Ecto neural progenitor cell (in vitro differentiated cells): ENCODE data around the gene RIN3.

Source experiments
- DNase-seq: peaks from one replicate; pipeline ENCODE4 v3.0.0-alpha.2; 2018; ENCODE audit warnings: low spot score

Gene RIN3

DNA sequence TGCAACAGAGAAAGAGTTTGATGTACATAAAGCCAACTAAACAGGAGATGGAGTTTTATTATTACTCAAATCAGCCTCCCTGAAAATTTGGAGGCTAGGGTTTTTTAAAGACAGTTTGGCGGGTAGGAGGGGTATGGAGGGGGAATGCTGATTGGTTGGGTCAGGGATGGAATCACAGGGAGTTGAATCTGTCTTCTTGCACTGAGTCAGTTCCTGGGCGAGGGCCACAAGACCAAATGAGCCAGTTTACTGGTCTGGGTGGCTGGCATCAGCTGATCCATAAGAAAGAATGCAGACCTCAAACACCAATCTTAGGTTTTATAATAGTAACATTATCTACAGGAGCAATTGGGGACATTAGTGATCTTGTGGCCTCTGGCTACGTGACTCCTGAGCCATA lies 64.9 kb downstream of the RIN3 start:
- no peak for DNase-seq

DNA sequence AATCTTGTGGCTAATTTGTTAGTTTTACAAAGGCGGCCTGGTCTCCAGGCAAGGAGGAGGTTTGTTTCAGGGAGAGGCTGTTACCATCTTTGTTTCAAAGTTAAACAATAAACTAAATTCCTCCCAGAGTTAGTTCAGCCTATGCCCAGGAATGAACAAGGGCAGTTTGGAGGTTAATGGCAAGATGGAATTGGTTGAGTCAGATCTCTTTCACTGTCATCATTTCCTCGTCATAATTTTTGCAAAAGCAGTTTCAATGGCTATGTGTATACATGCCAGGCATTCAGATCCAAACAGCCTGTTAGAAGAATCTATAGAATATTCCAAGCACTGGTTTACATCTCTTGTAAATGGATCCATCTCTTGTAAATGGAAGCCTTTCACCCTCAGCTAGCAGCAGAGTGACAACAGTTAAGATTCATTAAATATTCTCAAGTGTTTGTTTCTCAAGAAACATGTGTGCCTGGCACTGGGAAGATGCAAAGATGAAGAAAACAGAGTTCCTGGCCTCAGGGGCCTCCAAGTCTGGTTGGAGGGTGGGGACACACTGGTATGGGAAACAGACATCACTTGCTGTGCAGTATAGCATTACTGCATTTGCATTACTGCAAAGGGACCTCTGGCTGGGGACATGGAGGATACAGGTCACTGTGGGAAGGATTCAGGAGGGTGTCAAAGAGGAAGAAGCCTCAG lies 65.8 kb downstream of the RIN3 start:
- DNase-seq = no peak

DNA sequence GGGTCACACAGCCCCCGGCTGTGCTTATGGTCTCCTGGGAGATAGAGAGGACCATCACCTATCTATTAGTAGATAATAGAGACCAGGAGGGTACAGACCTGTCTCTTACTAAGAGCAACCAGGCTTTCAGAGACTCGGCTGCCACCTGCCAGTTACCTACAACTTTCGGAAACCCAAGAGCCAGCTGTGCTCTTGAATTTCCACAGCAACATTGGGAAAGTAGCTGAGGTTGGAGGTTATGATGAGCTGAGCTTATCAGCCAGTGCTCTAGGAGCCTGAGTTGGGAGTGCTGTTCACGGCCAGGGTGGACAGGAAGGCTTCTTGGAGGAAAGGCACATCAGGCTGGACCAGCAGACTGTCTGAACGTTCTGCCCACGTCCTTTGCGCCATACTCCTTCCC lies 67.6 kb downstream of the RIN3 start:
- no peak for DNase-seq

DNA sequence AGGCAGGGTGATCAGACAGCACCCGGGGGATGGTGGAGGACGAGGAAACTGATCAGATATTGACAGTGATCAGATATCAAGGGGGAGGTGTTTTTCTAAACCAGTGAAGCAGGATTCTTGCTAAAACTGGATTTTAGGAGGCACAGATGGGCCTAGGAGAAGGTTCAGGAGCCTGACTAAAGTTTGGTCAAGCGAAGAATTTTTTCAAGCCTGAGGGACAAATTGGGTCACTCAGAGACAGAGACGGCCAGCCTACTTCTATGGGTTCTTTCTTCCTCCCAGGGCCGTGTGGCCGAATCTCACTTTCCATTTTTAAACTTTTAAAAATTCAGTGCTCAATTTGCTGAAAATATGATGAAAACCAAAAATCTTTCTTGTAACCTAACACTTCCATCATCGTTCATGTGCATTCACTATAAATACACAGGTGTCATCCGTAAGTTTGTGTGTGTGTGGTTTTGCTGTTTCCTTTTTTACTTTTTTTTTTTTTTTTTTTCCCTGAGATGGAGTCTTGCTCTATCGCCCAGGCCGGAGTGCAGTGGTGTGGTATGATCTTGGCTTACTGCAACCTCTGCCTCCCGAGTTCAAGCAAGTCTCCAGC lies 68.5 kb downstream of the RIN3 start:
- DNase-seq = no peak

DNA sequence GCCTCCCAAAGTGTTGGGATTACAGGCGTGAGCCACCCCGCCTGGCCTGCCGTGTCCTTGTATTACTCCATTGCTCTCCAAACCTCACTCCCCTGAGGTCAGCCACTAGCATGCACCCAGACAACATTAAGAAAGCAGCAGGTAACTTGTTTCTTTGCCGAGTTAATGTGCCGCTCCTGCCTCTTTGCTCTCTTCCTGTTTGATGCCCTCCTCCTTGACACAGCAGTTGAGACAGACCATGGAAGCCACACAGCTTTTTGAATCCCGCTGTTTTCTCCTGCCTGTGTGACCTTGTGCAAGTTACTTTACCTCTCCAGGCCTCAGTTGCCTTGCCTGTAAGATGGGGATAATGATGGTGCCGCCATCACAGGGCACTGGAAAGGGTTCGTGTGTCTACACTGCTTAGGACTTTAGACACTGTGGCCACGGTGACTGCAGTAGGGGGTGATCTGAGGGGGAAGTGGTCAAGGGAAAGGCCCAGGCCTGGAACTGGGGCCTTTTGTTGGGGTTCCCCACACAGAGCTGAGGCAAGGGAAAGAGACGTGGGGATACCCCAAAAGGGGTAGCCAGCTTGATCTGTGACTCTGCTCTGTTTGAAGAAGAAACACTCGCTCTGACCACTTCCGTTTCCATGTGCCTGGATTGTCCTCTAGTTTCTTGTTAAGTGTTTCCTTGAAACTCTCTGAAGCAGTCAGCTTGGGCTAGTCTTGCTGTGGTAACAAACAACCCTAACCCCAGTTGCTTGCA lies 69.3 kb downstream of the RIN3 start:
- no peak for DNase-seq

DNA sequence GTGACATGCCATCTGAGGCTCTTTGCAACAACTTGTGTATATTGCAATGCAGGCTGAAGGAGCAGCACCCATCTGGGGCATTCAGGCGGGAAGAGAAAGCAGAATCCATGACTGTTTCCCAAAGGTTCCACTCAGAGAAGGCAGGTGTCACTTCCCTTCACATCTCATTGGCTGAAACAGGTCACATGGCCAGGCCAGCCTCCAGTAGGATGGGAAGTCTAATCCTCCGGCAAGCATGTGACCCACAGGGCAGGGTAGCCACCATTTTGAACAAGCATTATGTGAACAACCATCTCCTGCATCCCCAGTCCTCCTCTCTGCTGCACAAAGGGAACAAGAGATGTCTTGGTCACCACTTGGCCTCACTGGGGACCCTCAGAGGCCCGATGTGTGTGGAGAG lies 70.6 kb downstream of the RIN3 start:
- DNase-seq = no peak

DNA sequence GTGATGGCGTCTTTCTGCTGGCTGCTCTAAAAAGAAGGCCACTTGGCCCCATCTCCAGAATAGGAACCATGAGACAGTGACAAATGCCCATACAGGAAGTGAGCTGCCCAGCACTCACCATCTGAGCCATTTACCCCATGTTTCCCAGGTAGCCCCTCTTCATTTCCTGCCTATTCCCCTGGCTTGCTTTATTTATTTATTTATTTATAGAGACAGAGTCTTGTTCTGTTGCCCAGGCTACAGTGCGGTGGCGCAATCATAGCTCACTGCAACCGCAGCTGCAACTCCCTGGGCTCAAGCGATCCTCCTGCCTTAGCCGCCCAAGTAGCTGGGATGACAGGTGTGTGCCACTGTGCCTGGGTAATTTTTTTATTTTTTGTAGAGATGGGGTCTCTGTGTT lies 71.2 kb downstream of the RIN3 start:
- no peak for DNase-seq

DNA sequence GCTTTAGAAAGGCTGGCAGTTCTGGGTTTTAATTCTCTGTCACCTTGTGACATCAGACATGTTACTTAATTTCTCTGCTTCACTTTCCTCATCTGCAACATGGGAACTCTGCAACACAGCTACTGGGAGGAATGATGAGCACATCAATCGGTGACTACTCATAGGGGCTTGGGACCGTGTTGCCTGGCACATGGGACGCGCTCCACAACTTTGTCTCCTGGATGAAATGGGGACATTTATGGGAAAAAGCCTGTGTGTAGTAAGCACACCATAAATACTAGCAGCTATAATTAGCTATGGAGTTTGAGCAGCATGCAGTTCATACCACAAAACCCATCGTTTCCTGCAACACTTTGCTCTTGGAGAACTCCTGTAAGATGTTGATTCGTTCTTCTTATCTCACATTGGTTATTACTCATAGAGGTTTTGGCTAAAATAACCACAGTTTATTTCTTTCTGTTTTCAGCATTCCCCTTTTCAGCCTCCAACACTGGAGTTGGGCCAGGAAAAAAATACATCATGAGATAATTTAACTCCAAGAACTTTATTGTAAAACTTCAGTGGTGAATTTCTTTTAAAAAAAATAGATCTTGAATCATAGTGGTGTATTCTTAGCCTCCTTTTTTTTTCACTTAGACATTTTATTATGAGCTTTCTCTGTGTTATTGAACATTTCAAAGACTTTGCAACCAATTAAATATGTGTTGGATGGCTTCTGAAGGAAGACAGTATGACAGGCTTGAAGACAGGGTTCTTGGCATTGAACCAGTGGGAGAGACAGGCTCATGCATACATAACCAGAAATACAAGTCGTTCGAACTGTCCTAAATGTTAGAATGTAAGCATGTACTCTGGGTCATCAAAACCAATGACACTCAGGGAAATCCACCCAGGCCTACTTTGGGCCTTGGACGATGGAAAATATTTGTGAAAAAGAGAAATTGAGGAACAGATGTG lies 72.7 kb downstream of the RIN3 start:
- no peak for DNase-seq

DNA sequence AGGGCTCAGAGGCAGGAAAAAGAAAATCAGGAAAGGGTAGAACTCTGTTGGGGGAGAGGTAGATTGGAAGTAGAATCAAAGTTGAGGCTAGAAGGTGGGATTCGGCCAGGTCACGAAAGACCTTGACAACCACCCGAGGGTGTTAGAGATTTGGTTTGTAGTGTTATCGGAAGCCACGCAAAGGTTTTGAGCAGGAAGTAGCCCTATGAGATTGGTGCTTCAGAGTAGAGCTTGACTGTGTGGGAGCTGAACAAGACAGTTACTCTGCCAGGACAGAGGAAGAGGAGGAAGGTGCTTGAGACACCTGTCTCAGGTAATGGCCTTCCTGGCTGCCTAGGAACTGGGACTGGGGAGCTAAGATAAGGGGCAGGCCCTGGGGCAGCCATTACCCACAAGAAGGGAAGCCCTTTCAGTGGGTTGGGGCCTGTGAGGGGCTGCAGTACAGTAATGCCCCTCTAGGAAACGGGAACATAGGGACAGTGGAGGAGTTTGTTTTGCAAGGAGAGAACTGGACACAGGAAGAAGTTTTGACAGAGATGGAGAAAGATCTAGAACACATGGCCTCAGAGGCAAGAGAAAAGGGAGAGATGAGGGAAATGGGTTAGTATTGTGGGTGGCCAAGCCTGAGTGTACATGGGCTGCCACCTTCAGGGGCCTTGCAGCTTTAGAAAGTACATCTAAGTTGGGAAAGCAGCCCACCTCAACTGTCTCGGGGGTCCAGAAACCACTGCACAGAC lies 73.5 kb downstream of the RIN3 start:
- no peak for DNase-seq

DNA sequence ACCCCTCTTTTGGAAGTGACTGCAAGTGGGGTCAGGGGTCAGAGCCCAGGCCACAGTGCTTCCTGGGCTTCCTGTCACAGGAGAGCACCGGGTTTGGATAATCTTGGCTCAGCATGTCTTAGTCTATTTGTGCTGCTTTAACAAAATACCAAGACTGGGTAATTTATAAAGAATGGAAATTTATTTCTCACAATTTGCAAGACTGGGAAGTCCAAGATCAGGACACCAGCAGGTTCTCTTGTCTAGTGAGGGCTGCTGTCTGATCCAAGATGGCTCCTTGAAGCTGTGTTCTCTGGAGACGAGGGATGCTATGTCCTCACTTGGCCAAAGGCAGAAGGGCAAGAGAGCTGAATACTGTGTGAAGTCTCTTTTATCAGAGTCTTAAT lies 74.1 kb downstream of the RIN3 start:
- DNase-seq = no peak

DNA sequence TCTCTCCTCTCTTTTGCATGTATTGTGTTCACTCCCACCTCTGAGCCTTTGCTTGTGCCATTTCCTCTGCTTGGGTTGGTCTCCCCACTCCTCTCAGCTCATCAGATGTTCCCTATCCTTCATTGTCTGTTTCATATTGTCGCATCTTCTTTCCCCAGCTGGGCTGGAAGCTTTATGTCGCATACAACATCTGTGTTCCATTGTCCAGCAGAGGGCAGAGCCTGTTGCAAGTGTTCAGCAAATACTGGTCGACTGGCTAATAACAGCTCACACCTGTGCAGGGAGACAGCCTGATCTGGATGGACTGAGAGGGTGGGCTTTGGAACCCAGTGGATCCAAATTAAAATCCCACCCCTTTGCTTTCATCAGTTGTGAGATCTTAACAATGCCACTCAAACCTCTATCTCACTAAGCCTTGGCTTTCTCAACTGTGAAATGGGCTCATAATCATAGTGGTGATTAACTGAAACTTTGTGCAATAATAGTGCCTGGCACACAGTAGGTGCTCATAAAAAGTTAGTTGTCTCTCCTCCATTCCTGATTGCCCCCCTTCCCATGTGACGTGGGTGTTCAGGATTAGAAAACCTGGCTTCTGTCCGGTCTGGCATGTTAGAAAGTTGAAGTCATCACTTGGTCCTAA lies 75.8 kb downstream of the RIN3 start:
- DNase-seq = peak; percentile 37

DNA sequence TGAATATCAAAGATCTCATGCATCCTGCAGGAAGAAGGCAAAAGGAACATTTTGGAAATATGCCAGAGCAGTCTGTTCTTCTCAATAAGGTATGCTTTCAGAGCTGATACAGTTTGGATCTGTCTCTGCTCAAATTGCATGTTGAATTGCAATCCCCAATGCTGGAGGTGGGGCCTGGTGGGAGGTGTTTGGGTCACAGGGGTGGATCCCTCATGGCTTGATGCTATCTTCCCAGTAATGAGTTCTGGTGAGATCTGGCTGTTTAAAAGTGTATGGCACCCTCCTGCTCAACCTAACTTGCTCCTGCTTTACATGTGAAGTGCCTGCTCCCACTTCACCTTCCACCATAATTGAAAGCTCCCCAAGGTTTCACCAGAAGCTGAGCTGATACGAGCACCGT lies 76.6 kb downstream of the RIN3 start:
- no peak for DNase-seq

DNA sequence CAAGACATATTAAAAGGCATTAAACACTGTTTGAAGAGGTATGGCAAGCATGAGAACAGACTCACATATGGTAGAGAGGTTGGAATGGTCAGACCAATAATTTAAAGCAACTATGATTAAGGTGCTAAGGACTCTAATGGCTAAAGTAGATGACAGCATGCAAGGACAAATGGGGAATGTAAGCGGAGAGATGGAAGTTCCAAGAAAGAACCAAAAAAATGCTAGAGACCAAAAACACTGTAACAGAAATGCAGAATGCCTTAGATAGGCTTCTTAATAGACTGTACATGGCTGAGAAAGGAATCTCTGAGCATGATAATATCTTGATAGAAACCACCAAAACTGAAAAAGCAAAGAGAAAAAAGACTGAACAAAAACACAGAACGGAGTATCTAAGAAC lies 77.4 kb downstream of the RIN3 start:
- no peak for DNase-seq

DNA sequence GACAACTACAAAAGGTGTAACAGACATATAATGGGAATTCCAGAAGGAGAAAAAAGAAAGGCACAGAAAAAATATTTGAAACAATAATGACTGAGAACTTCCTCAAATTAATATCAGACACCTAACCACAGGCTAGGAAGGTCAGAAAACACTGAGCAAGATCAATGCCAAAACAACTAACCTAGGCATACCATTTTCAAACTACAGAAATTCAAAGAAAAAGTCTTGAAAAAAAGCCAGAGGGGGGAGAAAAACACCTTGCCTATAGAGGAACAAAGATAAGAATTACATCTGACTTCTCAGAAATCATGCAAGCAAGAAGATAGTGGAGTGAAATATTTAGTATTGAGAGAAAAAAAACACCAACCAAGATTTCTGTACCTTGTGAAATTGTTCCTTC lies 77.8 kb downstream of the RIN3 start:
- no peak for DNase-seq

DNA sequence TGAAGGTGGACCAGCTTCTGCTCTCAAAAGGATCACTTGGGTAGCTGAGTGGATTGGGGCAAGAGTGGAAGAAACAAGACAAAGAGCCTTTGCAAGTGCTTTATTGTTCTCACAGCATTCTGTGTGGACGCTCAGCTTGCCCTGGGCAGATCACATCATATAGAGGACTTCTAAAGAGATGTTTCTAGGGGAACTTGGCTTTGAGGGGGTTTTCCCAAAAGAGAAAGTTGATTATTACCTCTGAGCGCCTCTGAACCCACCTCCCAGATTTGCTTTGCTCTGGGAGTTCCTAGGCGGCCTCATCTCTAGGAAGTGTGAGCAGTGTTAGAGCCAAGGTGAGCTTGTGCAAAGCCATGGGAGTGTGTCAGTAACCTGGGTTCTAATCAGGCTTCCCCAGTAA lies 81.7 kb downstream of the RIN3 start:
- no peak for DNase-seq

DNA sequence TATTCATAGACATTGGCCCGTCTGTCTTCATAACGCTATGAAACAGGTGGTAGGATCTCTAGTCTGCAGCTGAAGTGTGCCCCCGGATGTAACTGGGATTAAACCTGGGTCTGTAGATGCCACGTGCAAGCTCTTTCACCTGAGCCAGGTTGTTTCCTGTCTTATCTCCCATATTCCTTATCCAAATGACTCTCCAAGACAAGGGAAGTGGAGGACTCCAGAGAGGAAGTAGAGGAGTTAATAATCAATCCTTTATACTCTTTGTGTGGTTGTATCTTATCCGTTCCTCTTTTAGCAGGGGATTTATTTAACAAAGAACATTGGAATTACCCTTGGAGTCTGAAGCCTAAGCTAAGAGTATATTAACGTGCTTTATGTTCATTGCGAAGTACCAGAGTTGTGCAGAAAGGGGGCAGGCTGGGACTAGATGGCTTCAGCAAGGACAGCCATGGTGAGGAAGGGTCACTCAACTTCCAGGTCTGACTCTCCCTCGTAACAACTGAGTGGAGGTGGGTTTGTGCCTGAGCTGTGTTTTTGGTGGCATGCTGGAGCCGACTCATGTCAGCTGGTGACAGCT lies 82.8 kb downstream of the RIN3 start:
- peak; percentile 42 for DNase-seq

DNA sequence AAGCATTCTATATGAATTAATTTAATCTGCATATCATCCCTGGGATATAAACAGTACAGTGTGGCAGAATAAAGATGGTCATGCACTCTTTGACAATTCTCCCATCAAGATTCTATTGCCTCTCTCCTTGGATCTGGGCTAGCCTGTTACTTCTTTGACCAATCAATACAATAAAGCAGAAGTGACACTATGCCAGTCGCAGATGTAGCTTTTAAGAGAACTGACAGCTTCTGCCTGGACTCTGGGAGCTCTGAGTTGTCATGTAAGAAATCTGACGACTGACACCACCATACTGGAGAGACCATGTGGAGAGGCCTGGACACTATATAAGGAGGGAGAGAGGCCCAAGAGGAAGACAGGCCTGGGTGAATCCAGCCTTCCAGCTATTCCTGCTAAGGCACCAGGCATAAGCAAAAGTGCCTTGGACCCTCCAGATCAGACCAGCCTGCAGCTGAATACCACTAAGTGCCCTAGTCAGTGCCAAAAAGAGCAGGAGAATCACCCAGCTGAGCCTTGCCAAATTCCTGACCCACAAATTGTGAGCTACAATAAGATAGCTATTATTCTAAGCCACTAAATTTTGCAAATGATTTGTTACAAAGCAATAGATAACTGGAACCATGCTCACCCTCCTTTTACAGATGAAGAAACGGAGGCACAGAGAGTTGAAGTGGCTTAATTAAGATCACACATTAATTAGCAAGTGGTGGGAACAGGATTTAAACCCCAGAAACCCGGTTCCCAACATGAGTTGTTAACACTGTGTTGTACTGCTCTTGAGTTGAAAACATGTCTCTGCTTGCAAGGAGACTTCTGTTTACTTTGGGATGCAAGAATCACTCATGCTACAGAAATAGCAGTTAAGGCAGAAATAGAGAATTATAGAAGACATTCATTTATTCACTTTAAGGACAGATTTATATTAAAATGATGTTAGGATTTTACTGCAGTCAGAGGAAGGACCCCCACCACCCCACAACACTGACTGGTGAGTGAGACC lies 84.6 kb downstream of the RIN3 start:
- DNase-seq = no peak

DNA sequence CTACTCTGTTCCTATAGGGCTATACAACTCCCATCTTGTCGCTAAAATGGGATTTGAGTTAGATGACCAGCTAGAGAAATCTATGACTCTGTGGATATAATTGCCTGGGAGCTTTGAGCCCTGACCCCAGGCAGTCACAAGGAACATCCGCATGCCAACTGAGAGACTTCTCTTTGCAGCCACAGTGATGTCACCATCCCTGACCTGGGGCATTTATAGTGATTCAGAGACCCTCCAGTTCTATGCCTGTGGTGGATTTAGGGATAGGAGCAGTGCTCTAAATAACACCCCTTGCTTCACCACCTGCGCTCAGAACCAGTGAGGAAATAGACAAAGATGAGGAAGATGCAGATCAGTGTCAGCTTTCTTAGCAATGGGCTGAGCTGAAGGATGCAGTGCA lies 86.2 kb downstream of the RIN3 start:
- DNase-seq = no peak

DNA sequence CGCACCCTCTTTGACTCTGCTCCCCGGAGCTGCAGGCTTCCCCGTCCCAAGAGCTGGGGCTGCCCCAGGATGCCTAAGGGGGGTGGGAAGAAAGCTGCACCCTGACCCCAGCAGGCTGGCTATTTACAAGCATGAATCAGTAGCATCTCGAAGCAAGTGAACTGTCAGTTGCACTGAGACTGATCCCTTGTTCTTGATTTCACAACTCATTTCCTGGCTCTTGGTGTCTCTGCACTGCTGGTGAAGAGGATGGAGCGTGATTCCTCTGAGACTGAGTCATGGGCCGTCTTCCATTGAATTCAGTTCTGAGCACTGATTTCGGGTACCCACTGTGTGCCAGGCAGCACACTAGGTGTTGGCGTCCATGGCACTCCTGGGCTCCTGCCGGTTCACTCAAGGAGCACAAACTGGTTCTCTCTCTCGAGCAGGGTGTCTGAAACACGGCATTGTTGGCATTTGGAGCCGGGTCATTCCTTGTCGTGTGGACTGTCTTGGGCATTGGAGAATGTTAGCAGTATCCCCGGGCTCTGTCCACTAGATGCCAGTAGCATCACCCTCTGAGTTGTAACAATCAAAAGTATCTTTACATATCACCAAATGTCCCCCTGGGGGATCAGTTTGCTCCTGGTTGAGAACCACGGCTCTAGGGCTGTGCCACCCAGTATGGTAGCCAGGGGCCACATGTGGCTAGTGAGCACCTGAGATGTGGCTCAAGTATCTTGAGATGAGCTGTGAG lies 86.9 kb downstream of the RIN3 start:
- no peak for DNase-seq
